Measurements from ENCODE around the gene GMDS.

DNA sequence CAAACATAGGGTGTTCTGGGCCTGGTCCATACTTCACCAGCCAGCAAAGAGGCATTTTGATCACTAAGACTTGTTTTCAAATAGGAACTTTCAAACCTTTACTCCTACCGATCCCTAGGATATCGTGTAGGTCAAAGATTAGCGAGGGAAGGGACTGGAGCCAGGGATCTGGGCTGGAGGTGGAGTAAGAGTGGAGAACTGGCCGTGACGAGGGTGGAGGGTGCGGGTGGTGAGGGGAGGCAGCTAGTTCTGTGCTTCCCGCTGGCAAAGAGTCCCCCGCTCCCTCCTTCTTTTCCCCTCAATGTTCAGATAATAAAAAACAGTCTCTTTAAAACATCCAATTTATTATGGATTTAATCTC, 446.5 kb downstream of the GMDS start:
- TF ChIP-seq, protein P1, sequence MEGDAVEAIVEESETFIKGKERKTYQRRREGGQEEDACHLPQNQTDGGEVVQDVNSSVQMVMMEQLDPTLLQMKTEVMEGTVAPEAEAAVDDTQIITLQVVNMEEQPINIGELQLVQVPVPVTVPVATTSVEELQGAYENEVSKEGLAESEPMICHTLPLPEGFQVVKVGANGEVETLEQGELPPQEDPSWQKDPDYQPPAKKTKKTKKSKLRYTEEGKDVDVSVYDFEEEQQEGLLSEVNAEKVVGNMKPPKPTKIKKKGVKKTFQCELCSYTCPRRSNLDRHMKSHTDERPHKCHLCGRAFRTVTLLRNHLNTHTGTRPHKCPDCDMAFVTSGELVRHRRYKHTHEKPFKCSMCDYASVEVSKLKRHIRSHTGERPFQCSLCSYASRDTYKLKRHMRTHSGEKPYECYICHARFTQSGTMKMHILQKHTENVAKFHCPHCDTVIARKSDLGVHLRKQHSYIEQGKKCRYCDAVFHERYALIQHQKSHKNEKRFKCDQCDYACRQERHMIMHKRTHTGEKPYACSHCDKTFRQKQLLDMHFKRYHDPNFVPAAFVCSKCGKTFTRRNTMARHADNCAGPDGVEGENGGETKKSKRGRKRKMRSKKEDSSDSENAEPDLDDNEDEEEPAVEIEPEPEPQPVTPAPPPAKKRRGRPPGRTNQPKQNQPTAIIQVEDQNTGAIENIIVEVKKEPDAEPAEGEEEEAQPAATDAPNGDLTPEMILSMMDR (IDR thresholded peaks at IDR 0.05; ENCODE audit: low read depth, low read length) = no peak
- TF ChIP-seq EZH2phosphoT487 (IDR thresholded peaks at IDR 0.05; ENCODE audit: low read depth) = no peak

Data from OCI-LY3 (cell line).